Kasumi-1 (cell line): ENCODE results near the gene TIMM9.
"Not testable (repeated sequence)": the region's sequence is repeated elsewhere in the genome, so short reads cannot be mapped to it uniquely, and the experiment has no call there.

Experiments
- DNase-seq, 2 experiments: peaks; one replicate each; lab custom pipeline; 2025; lab: John Stamatoyannopoulos, UW

The TIMM9 gene

GRCh38 chr14:58427281-58428117, at the start of gene TIMM9, which contains the start of gene KIAA0586:
Gene TIMM9, minus strand, starts transcription at chr14:58427531. Its CDS starts 15,586 bp downstream, at chr14:58411945.
Gene KIAA0586, plus strand, starts transcription at chr14:58427719. Its CDS starts 546 bp downstream, at chr14:58428265.
- DNase-seq: peak; percentile 97 to 99

- no peak for DNase-seq
Measured at GRCh38 chr14:58476320-58476719, 49.0 kb upstream of the TIMM9 start.

DNA sequence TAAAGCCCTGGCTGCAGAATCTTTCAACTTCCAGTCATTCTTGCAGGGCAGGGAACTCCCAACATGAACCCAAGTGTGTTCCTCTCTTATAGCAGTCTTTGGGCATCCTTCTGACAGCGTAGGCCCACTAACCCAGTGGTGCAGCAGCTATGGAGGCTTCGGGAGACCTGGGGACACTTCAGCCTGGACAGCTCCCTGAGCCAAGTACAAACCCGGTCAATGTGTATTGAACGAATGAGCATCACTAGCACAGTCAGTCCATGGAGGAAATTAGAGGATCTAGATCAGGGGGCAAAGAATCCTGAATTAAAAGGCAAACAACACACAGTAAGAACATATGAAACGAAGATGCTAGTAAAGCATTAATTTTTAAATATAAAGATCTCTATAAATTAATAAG, 42.0 kb upstream of the TIMM9 start:
- DNase-seq: no peak

DNA sequence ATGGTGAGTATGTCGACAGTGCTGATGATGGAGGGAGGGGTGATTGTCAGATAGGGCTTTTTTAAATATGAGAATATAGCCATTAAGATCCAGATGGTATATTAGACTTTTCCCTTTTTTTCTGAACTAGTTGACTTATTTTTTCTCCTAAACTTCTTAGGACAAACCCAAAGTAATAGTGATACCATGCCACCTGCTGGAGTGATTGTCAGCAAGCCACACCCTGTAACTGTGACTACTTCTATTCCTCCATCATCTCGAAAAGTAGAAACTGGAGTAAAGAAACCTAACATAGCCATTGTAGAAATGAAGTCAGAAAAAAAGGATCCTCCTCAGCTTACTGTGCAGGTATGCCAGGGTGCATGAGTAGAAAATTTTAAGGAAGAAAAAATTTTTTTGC, 40.2 kb upstream of the TIMM9 start:
- DNase-seq: no peak

GRCh38 chr14:58466459-58466858, 39.1 kb upstream of the TIMM9 start:
- no peak for DNase-seq

GRCh38 chr14:58465421-58465820, 38.1 kb upstream of the TIMM9 start:
- DNase-seq: no peak

- DNase-seq: no peak
Measured at GRCh38 chr14:58464652-58465051, 37.3 kb upstream of the TIMM9 start.

DNA sequence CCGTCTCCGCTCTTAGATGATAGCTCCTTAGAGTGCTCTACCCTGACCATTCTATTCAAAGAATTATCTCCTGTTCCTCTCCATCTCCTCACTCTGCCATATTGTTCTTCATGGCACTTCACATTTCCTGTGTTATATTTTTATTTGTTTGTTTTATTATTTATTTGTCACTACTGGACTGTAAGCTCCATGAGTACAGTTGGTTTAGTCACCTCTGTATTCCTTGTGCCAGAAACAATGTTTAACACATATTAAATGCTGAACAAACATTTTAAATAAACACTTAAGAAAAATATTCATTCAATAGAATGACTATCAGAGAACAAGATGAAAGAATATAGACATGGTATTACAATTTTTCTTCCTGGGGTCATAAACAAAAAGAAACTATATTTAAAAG, 35.8 kb upstream of the TIMM9 start:
- DNase-seq: no peak

GRCh38 chr14:58460772-58461171, 33.4 kb upstream of the TIMM9 start:
- no peak for DNase-seq

DNA sequence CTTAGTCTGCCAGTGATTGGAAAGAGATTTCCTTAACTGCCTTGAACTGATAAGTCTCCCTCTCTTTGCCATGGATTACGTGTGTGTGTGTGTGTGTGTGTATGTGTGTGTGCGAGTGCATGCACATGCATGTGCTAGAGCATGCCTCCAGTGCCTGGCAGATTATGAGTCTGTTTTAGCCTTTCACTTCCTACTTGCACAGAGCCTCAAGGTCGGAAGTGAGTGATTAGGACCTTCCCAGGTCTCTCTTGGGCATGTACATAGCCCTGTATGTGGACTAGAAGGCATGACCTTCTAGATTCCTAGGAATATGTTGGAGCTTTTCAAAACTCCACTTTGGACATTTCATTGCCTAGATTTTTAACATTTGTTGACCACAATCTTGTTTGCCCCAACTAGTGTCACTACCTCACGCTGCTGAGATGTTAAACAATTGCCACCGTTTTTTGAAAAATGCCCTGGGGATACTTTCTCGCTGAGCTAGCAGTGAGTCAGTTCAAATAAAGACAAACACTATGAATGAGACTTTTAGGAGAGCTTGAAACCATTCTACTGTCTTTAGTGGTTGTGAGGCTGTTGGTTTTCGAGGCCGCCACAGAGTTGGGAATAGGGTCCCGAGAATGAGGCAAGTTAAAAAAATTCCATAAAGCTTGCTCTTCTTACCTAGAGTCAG, 28.4 kb upstream of the TIMM9 start:
- no peak for DNase-seq

DNA sequence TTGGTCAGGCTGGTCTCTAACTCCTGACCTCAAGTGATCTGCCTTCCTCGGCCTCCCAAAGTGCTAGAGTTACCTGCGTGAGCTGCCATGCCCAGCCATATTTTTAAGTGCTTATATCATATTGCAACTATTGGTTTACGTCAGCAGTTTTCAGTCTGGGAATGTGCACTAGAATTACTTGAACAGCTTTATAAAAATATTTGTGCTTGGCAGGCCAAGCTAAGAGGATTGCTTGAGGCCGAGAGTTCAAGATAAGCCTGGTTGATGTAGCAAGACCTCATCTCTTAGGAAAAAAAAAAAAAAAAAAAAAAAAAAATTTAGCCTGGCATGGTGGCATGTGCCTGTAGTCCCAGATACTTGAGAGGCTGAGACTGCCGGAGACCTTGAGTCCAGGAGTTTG, 17.3 kb upstream of the TIMM9 start:
- no peak for DNase-seq

DNA sequence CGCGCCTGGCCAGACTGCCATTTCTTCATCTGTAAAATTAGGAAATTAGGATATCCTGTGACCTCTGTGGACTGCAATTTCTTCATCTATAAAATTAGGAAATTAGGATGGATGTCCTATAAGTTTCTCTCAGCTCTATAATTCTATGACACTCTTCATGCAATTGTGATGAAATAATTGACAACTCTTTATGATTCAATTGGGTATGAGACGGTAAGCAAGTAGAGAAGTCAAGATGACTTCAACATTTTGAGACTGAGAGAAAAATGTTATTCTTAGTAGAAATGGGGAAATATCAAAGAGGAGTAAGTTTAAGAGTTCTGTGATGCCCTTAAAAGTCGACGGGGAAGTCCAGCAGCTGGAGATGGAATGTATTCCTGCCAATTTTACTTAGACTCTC, 12.1 kb upstream of the TIMM9 start:
- DNase-seq: peak in 1 of 2 experiments; percentile 11

DNA sequence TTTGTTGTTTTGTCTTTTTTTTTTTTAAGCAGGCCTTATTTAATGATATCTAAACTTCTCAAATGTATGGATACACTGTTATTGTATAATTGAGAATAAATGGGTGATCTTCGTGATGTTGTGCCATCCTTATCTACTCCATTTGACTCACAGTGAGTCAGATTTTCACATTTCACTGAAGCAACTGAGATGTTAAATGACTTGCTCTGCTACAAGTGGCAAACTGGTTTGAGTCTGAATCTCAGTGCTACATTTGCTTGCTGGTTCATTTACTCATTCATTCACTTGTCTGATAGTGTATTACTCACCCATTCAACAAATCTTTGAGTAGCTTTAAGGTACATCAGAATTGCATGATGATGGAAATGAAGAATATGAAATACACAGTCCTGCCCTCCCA, 2.8 kb upstream of the TIMM9 start:
- DNase-seq: no peak

DNA sequence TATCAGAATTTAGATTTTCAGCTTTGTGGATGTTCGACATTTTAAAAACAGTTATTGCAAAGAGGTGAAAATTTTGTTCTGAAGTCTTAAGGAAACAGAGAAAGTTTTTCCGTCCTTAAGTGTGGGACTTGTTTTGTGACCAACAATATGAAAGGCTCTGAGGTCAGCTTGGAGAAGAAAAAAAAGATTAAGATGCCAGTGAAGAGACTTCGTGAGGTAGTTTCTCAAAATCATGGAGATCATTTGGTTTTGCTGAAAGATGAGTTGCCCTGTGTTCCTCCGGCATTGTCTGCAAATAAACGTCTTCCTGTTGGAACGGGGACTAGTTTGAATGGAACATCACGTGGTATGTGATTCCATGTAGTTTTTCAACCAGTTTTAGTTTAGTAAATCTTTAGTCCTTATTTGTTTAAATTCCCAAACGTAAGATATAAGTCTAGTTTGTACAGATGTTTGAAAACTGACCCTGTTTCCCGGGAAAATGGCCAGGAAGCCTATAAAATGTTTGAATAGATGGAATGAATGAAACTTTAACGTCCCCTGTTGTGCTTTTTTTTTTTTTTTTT, 870 bp upstream of the TIMM9 start:
- DNase-seq: peak; percentile 77 to 87

- DNase-seq: peak; percentile 63 to 69
Measured at GRCh38 chr14:58426670-58427280, 556 bp downstream of the TIMM9 start.

- DNase-seq: not testable (repeated sequence)
Measured at GRCh38 chr14:58416934-58417333, 10.4 kb downstream of the TIMM9 start.

GRCh38 chr14:58415636-58416547, 11.4 kb downstream of the TIMM9 start:
- DNase-seq: peak in 1 of 2 experiments; percentile 12

DNA sequence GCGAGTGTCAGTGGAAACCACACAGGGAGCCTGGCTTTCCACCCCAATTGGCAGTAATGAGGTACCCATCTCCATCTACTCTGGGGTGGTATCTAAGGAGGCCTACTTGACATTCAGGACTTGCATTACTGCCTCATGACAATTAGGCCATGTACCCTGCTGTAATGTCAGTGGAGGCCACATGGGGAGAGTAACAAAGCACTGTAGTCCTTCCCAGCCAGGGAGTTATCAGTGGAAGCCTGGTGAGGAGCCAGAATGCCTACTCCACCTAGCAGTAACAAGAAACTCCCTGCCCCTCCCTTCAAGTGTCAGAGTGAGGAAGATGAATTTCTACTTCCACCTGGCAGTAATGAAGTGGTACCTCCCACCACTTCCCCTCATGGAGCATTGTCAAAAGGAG, 12.5 kb downstream of the TIMM9 start:
- DNase-seq: peak in 1 of 2 experiments; percentile 34

DNA sequence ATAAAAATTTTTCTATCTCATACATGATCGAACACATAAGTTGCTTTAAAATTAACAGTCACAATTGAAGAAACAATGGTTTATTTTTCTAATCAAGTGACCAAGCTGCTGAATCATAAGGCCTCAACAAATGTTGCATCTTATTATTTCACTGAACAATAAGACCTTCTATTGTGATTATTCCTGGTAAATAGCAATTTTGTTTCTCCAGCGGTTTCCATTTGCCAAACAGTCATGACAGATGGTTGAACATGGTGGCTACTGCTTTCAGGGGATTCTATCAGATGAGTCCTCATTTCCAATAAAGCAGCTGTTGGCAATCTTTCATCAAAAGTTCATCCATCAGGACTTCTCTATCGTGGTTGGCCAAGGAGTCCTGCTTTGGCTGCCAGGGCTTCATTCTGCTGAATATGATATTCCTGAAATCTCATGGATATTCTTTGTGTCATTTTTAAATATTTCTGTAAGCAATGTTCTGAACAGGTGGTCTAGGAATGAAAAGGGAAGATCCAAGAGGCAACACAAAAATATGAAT, 18.6 kb downstream of the TIMM9 start:
- DNase-seq: no peak

DNA sequence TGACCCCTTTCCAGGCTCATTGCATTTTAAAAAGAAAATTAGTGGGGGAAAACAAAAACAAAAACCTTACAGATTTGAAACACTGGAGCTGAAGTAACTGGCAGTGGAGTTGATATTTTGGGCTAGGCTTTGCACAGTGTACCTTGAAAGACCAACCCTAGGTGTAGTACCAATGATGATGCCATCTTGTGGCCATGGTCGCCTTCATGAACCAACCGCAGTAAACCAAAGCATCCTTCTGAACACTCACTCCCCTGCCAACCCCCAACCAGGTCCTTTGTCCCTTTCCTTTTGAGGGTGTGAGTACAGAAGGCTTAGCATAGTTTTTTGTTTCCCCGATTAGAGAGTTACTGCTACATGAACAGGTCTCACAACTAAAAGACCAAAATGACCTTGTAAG, 25.7 kb downstream of the TIMM9 start:
- no peak for DNase-seq

DNA sequence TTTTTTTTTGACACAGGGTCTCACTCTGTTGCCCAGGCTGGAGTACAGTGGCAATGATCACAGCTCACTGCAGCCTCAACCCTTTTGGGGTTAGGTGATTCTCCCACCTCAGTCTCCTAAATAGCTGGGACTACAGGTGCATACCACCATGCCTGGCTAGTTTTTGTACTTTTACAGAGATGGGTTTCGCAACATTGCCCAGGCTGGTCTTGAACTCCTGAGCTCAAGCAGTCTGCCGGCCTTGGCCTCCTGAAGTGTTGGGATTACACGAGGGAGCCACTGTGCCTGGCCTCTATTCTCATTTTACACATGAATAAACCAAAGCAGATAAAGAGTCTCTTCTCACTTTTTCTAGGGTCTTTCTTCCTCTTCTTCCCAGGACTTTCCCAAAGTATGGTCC, 28.4 kb downstream of the TIMM9 start:
- no peak for DNase-seq
